ENCODE measurements around the gene NCKAP5.

DNA sequence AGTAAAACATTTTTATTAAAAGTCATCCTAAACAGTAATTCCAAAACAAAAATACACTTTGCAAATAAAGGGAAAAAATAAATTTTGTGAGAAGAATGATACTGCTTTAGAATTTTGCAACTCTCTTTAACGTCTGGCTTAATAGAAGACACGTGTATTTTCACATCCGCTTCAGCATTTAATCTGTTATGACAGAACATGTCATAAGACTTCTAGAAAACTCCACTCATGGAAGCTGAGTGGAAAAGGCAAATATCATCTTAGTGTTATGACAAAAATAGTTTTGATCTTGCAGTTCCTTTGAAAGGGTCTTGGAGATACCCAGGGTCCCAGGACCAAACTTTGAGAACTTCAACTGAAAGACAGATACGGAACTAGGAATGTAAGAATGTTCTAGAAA lies 350.1 kb downstream of the NCKAP5 start:
- TF ChIP-seq, protein P1, sequence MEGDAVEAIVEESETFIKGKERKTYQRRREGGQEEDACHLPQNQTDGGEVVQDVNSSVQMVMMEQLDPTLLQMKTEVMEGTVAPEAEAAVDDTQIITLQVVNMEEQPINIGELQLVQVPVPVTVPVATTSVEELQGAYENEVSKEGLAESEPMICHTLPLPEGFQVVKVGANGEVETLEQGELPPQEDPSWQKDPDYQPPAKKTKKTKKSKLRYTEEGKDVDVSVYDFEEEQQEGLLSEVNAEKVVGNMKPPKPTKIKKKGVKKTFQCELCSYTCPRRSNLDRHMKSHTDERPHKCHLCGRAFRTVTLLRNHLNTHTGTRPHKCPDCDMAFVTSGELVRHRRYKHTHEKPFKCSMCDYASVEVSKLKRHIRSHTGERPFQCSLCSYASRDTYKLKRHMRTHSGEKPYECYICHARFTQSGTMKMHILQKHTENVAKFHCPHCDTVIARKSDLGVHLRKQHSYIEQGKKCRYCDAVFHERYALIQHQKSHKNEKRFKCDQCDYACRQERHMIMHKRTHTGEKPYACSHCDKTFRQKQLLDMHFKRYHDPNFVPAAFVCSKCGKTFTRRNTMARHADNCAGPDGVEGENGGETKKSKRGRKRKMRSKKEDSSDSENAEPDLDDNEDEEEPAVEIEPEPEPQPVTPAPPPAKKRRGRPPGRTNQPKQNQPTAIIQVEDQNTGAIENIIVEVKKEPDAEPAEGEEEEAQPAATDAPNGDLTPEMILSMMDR (conservative IDR thresholded peaks at IDR 0.05; ENCODE audit: low read depth, low read length): no peak
- no peak for TF ChIP-seq EZH2 (IDR thresholded peaks at IDR 0.05; ENCODE audit: low read length, unreplicated experiment)
- no peak for TF ChIP-seq EZH2phosphoT487 (IDR thresholded peaks at IDR 0.05; ENCODE audit: borderline replicate concordance, low read length)

Data from PC-3 (cell line).